AG09319 (cell line): ENCODE data around the gene PCDH15.
"Not testable (repeated sequence)": the region's sequence is repeated elsewhere in the genome, so short reads cannot be mapped to it uniquely, and the experiment has no call there.

Source experiments
- DNase-seq: peaks from one replicate; pipeline ENCODE4 v3.0.0-alpha.2; 2010; ENCODE audit warnings: low read depth; ENCODE audit errors: extremely low read depth
- CTCF ChIP-seq: IDR thresholded peaks from 2 replicates; pipeline ENCODE4 v1.5.1; 2011; ENCODE audit warnings: low read depth, mild to moderate bottlenecking, inconsistent platforms, low read length, moderate library complexity

Gene PCDH15

GRCh38 chr10:54441275-54441674, 359.8 kb downstream of the PCDH15 start:
- DNase-seq = no peak
- no peak for TF ChIP-seq CTCF

- no peak for DNase-seq
- no peak for TF ChIP-seq CTCF
Measured at GRCh38 chr10:54434782-54435181, 366.2 kb downstream of the PCDH15 start.

DNA sequence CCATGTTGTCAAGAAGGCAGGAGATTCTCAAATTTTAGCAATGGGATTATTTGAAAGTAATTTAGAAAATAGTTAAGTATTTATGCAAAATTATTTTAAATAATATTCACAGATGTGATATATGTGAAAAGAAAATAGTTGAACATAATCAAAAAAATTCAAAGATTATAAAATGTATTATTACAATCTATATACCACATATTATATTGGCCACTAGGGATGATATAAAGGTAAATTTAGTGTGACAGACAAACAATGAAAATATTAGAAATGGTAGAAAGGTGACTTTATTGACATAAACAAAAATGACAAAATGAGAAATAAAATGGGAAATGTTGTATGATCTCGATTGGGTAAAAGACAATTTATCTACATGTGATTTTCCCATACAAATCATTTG, 385.5 kb downstream of the PCDH15 start:
- no peak for DNase-seq
- no peak for TF ChIP-seq CTCF

DNA sequence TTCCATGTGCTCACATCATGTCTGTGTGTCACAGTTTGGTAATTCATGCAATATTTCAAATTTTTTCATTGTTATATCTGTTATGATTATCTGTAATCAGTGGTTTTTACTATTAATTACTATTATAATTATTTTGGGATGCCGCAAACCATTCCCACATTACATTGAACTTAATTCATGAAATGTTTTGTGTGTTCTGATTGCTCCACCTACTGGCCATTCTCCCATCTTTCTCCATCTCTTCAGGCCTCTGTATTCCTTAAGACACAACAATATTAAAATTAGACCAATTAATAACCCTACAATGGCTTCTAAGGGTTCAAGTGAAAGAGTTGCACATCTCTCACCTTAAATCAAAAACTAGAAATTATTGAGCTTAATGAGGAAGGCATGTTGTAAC, 398.5 kb downstream of the PCDH15 start:
- TF ChIP-seq CTCF = no peak
- no peak for DNase-seq

- DNase-seq = no peak
Measured at GRCh38 chr10:54396031-54396430, 405.0 kb downstream of the PCDH15 start.

DNA sequence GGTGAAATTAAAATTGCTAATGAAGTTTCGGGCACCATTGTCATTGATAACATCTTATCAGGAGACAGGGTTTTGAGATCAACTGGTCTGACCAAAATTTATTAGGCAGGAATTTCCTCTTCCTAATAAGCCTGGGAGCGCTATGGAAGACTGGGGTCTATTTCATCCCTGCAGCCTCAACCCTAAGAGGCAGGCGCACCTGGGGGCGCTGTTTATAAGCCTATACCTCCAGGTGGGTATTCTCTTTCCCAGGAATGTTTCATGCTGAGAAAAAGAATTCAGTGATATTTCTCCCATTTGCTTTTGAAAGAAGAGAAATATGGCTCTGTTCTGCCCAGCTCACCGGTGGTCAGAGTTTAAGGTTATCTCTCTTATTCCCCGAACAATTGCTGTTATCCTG, 406.4 kb downstream of the PCDH15 start:
- DNase-seq = not testable (repeated sequence)

More at GRCh38 chr10:54396031-54396430, 405.0 kb downstream of the PCDH15 start:
- no peak for TF ChIP-seq CTCF

GRCh38 chr10:54372179-54372578, 428.9 kb downstream of the PCDH15 start:
- no peak for DNase-seq
- no peak for TF ChIP-seq CTCF

- TF ChIP-seq CTCF = no peak
- no peak for DNase-seq
Measured at GRCh38 chr10:54368984-54369383, 432.0 kb downstream of the PCDH15 start.
